Measurements from ENCODE around the gene PM20D2. TPM values are rescaled to one million over a fixed set of nuclear protein-coding genes. Genes with fewer than 3 reads are reported as not detected.

The PM20D2 gene
- total RNA-seq, 2 donors from 2014 or later = 11.6 to 17.6 TPM

- Mint-ChIP-seq H3K27ac (no peak overlapping the region), H3K36me3 (ENCODE audit: insufficient read depth in 2 of 2) (peaks cover 2 to 11% of the 10 kb centered on the region in 2 donors), H3K27me3 (ENCODE audit: low read depth) (no peaks in the 10 kb centered on the region), H3K9me3 (no peaks in the 10 kb centered on the region), H3K4me3 (no peak overlapping the region), H3K4me1 (ENCODE audit: low read depth) (peaks cover 7% of the 10 kb centered on the region)
- DNase-seq (no peak), ATAC-seq (replicated peaks in 1 of 2) (no peak)
Observed at GRCh38 chr6:89154131-89154530, 8.3 kb downstream of the PM20D2 start.

- no peak for DNase-seq
- Mint-ChIP-seq H3K4me1 (ENCODE audit: low read depth) (no peaks in the 10 kb centered on the region), H3K36me3 (ENCODE audit: insufficient read depth in 2 of 2) (peaks cover 10 to 16% of the 10 kb centered on the region in 2 donors), H3K9me3 (no peaks in the 10 kb centered on the region), H3K27ac (no peak overlapping the region), H3K27me3 (ENCODE audit: low read depth) (no peaks in the 10 kb centered on the region), H3K4me3 (no peak overlapping the region)
- no peak for ATAC-seq (replicated peaks in 1 of 2)
Observed at GRCh38 chr6:89160331-89161092, 14.7 kb downstream of the PM20D2 start.

GRCh38 chr6:89161326-89162046 lies 15.6 kb downstream of the PM20D2 start:
- no peaks in the 10 kb centered on the region for H3K9me3 Mint-ChIP-seq
- no peak overlapping the region for H3K27ac Mint-ChIP-seq
- no peaks in the 10 kb centered on the region for H3K27me3 Mint-ChIP-seq (ENCODE audit: low read depth)
- DNase-seq (no peak), ATAC-seq (replicated peaks in 1 of 2) (no peak)
- H3K36me3 Mint-ChIP-seq (ENCODE audit: insufficient read depth in 2 of 2) = peaks cover 10 to 16% of the 10 kb centered on the region in 2 donors
- no peak overlapping the region for H3K4me3 Mint-ChIP-seq
- H3K4me1 Mint-ChIP-seq (ENCODE audit: low read depth) = no peaks in the 10 kb centered on the region

GRCh38 chr6:89162047-89162371 lies 16.2 kb downstream of the PM20D2 start:
- Mint-ChIP-seq H3K27me3 (ENCODE audit: low read depth) (no peaks in the 10 kb centered on the region), H3K4me3 (no peak overlapping the region), H3K36me3 (ENCODE audit: insufficient read depth in 2 of 2) (peaks cover 10 to 16% of the 10 kb centered on the region in 2 donors), H3K27ac (no peak overlapping the region), H3K4me1 (ENCODE audit: low read depth) (no peaks in the 10 kb centered on the region), H3K9me3 (no peaks in the 10 kb centered on the region)
- DNase-seq = no peak
- ATAC-seq (replicated peaks in 1 of 2) = no peak

- no peak overlapping the region for H3K27ac Mint-ChIP-seq
Observed at GRCh38 chr6:89172131-89172530, 26.3 kb downstream of the PM20D2 start.

GRCh38 chr6:89173634-89174033 lies 27.8 kb downstream of the PM20D2 start:
- Mint-ChIP-seq H3K4me3 (no peak overlapping the region), H3K27ac (no peak overlapping the region)

More at GRCh38 chr6:89172131-89172530, 26.3 kb downstream of the PM20D2 start:
- Mint-ChIP-seq H3K4me3 (no peak overlapping the region), H3K36me3 (ENCODE audit: insufficient read depth in 2 of 2) (no peaks in the 10 kb centered on the region), H3K27me3 (ENCODE audit: low read depth) (no peaks in the 10 kb centered on the region), H3K4me1 (ENCODE audit: low read depth) (no peaks in the 10 kb centered on the region), H3K9me3 (no peaks in the 10 kb centered on the region)
- DNase-seq (no peak), ATAC-seq (replicated peaks in 1 of 2) (no peak)

GRCh38 chr6:89180112-89180511 lies 34.3 kb downstream of the PM20D2 start:
- Mint-ChIP-seq H3K27ac (no peak overlapping the region), H3K36me3 (ENCODE audit: insufficient read depth in 2 of 2) (no peaks in the 10 kb centered on the region), H3K27me3 (ENCODE audit: low read depth) (no peaks in the 10 kb centered on the region), H3K4me3 (no peak overlapping the region), H3K9me3 (no peaks in the 10 kb centered on the region), H3K4me1 (ENCODE audit: low read depth) (no peaks in the 10 kb centered on the region)
- DNase-seq (no peak), ATAC-seq (replicated peaks in 1 of 2) (no peak)

More at GRCh38 chr6:89173634-89174033, 27.8 kb downstream of the PM20D2 start:
- DNase-seq = no peak
- H3K4me1 Mint-ChIP-seq (ENCODE audit: low read depth) = no peaks in the 10 kb centered on the region
- ATAC-seq (replicated peaks in 1 of 2) = no peak
- H3K27me3 Mint-ChIP-seq (ENCODE audit: low read depth) = no peaks in the 10 kb centered on the region
- no peaks in the 10 kb centered on the region for H3K9me3 Mint-ChIP-seq
- H3K36me3 Mint-ChIP-seq (ENCODE audit: insufficient read depth in 2 of 2) = no peaks in the 10 kb centered on the region

- DNase-seq = no peak
- H3K9me3 Mint-ChIP-seq = no peaks in the 10 kb centered on the region
- no peaks in the 10 kb centered on the region for H3K4me1 Mint-ChIP-seq (ENCODE audit: low read depth)
- H3K4me3 Mint-ChIP-seq = no peak overlapping the region
- ATAC-seq (replicated peaks in 1 of 2) = no peak
- no peaks in the 10 kb centered on the region for H3K27me3 Mint-ChIP-seq (ENCODE audit: low read depth)
- H3K36me3 Mint-ChIP-seq (ENCODE audit: insufficient read depth in 2 of 2) = no peaks in the 10 kb centered on the region
- H3K27ac Mint-ChIP-seq = no peak overlapping the region
Observed at GRCh38 chr6:89180971-89181370, 35.1 kb downstream of the PM20D2 start.

- Mint-ChIP-seq H3K27ac (no peak overlapping the region), H3K4me1 (ENCODE audit: low read depth) (no peaks in the 10 kb centered on the region), H3K27me3 (ENCODE audit: low read depth) (no peaks in the 10 kb centered on the region), H3K4me3 (no peak overlapping the region), H3K36me3 (ENCODE audit: insufficient read depth in 2 of 2) (no peaks in the 10 kb centered on the region), H3K9me3 (no peaks in the 10 kb centered on the region)
- DNase-seq (no peak), ATAC-seq (replicated peaks in 1 of 2) (no peak)
Observed at GRCh38 chr6:89183294-89183693, 37.4 kb downstream of the PM20D2 start.

- no peaks in the 10 kb centered on the region for H3K27me3 Mint-ChIP-seq (ENCODE audit: low read depth)
- H3K4me3 Mint-ChIP-seq = no peak overlapping the region
- no peaks in the 10 kb centered on the region for H3K36me3 Mint-ChIP-seq (ENCODE audit: insufficient read depth in 2 of 2)
- ATAC-seq (replicated peaks in 1 of 2) = no peak
- no peak overlapping the region for H3K27ac Mint-ChIP-seq
- no peak for DNase-seq
- no peaks in the 10 kb centered on the region for H3K4me1 Mint-ChIP-seq (ENCODE audit: low read depth)
- no peaks in the 10 kb centered on the region for H3K9me3 Mint-ChIP-seq
Observed at GRCh38 chr6:89184344-89184743, 38.5 kb downstream of the PM20D2 start.

GRCh38 chr6:89186762-89187161 lies 40.9 kb downstream of the PM20D2 start:
- H3K4me1 Mint-ChIP-seq (ENCODE audit: low read depth) = no peaks in the 10 kb centered on the region

GRCh38 chr6:89187504-89187903 lies 41.6 kb downstream of the PM20D2 start:
- no peaks in the 10 kb centered on the region for H3K27me3 Mint-ChIP-seq (ENCODE audit: low read depth)
- H3K36me3 Mint-ChIP-seq (ENCODE audit: insufficient read depth in 2 of 2) = no peaks in the 10 kb centered on the region
- no peak for ATAC-seq (replicated peaks in 1 of 2)
- no peak for DNase-seq
- H3K4me3 Mint-ChIP-seq = no peak overlapping the region
- H3K27ac Mint-ChIP-seq = no peak overlapping the region
- no peaks in the 10 kb centered on the region for H3K4me1 Mint-ChIP-seq (ENCODE audit: low read depth)
- H3K9me3 Mint-ChIP-seq = no peaks in the 10 kb centered on the region

More at GRCh38 chr6:89186762-89187161, 40.9 kb downstream of the PM20D2 start:
- Mint-ChIP-seq H3K4me3 (no peak overlapping the region), H3K9me3 (no peaks in the 10 kb centered on the region), H3K27ac (no peak overlapping the region), H3K27me3 (ENCODE audit: low read depth) (no peaks in the 10 kb centered on the region), H3K36me3 (ENCODE audit: insufficient read depth in 2 of 2) (no peaks in the 10 kb centered on the region)
- ATAC-seq (replicated peaks in 1 of 2) (no peak), DNase-seq (no peak)

- H3K9me3 Mint-ChIP-seq = peaks cover 9 to 12% of the 10 kb centered on the region in 2 donors
Observed at GRCh38 chr6:89190741-89191140, 44.9 kb downstream of the PM20D2 start.

More at GRCh38 chr6:89190741-89191140, 44.9 kb downstream of the PM20D2 start:
- ATAC-seq (replicated peaks in 1 of 2) (no peak), DNase-seq (no peak)
- Mint-ChIP-seq H3K36me3 (ENCODE audit: insufficient read depth in 2 of 2) (peaks cover 4 to 6% of the 10 kb centered on the region in 2 donors), H3K4me3 (no peak overlapping the region), H3K4me1 (ENCODE audit: low read depth) (no peaks in the 10 kb centered on the region), H3K27ac (no peak overlapping the region), H3K27me3 (ENCODE audit: low read depth) (no peaks in the 10 kb centered on the region)
